Keratinocyte (primary cell): Measurements from ENCODE around the gene SEL1L3. TPM values are rescaled to one million over a fixed set of nuclear protein-coding genes. Genes with fewer than 3 reads are reported as not detected.

Experiments used
- DNase-seq: peaks from one replicate; pipeline ENCODE4 v3.0.0-alpha.2; 2011; ENCODE audit warnings: low read depth, missing footprints, low spot score
- FAIRE-seq: peaks from 2 replicates; lab custom pipeline; 2011; peaks lifted over from hg19 to GRCh38; lab: Jason Lieb, UNC
- H2AFZ ChIP-seq: 2 replicates; pipeline ENCODE4 v1.6.0; 2012; ENCODE audit warnings: low read length, control low read depth, inconsistent platforms; ENCODE audit not compliant: control insufficient read depth
- H3K27ac ChIP-seq: 2 replicates; pipeline ENCODE4 v1.5.1; 2011; ENCODE audit warnings: low read length; ENCODE audit not compliant: control insufficient read depth, insufficient read depth
- H3K27me3 ChIP-seq: 3 replicates; pipeline ENCODE4 v1.6.0; 2011; ENCODE audit warnings: low read length; ENCODE audit not compliant: control insufficient read depth, insufficient read depth; ENCODE audit errors: extremely low read depth
- H3K36me3 ChIP-seq, 2 experiments: 2 replicates in 1 of 2; 3 replicates in 1 of 2; pipeline ENCODE4 v1.5.1; 2011; ENCODE audit warnings: low read length in 2 of 2, mild to moderate bottlenecking in 1 of 2; ENCODE audit not compliant: control insufficient read depth in 2 of 2, insufficient read depth in 2 of 2; ENCODE audit errors: extremely low read depth in 1 of 2
- H3K4me1 ChIP-seq: 3 replicates; pipeline ENCODE4 v1.5.1; 2011; ENCODE audit warnings: low read length; ENCODE audit not compliant: control insufficient read depth, insufficient read depth; ENCODE audit errors: extremely low read depth
- H3K4me2 ChIP-seq: 3 replicates; pipeline ENCODE4 v1.6.0; 2011; ENCODE audit warnings: low read depth, low read length; ENCODE audit not compliant: control insufficient read depth, insufficient read depth; ENCODE audit errors: extremely low read depth
- H3K4me3 ChIP-seq, 3 experiments: fragments of 200-600 bp in 1 of 3; sonication (generic) in 1 of 3; 2 replicates in 2 of 3; 3 replicates in 1 of 3; pipeline ENCODE4 v1.5.1; 2011 to 2016; ENCODE audit warnings: low read length in 3 of 3, mild to moderate bottlenecking in 3 of 3, control low read depth in 2 of 3, inconsistent platforms in 1 of 3, low read depth in 1 of 3, mixed read lengths in 1 of 3, mixed run types in 1 of 3, moderate library complexity in 1 of 3; ENCODE audit not compliant: control insufficient read depth in 2 of 3, insufficient read depth in 2 of 3; ENCODE audit errors: extremely low read depth in 1 of 3
- H3K79me2 ChIP-seq: 2 replicates; pipeline ENCODE4 v1.6.0; 2012; ENCODE audit warnings: low read length; ENCODE audit not compliant: control insufficient read depth, insufficient read depth
- H3K9ac ChIP-seq: 3 replicates; pipeline ENCODE4 v1.6.0; 2011; ENCODE audit warnings: low read length; ENCODE audit not compliant: control insufficient read depth, insufficient read depth; ENCODE audit errors: extremely low read depth
- H3K9me1 ChIP-seq: 3 replicates; pipeline ENCODE4 v1.6.0; 2011; ENCODE audit warnings: low read length; ENCODE audit not compliant: control insufficient read depth, insufficient read depth; ENCODE audit errors: extremely low read depth
- H3K9me3 ChIP-seq: 2 replicates; pipeline ENCODE4 v1.5.1; 2012; ENCODE audit warnings: low read depth, low read length; ENCODE audit not compliant: control insufficient read depth
- H4K20me1 ChIP-seq: 3 replicates; pipeline ENCODE4 v1.6.0; 2011; ENCODE audit warnings: low read length; ENCODE audit not compliant: control insufficient read depth, insufficient read depth; ENCODE audit errors: extremely low read depth
- EZH2 ChIP-seq: IDR thresholded peaks from one replicate; pipeline ENCODE4 v1.6.1; 2012; ENCODE audit warnings: inconsistent platforms, mild to moderate bottlenecking, low read length, moderate library complexity
- dilution Hi-C: fragments of 300-500 bp; cut with MboI; formaldehyde crosslinking; loops from one replicate; pipeline ENCODE4 v1.7.0; 2020; ENCODE audit warnings: low sequenced_read_pairs; ENCODE audit not compliant: extremely low pct_ligation_motif_present
- polyA plus RNA-seq, 5 experiments: library from polyadenylated mRNA; depleted of rRNA in 3 of 5; stranded (reverse) in 3 of 5; stranded (forward) in 1 of 5; unstranded in 1 of 5; fragments of >200 nt; gene quantifications; 1 replicate in 1 of 5; 2 replicates in 3 of 5; 3 replicates in 1 of 5; pipeline versions ENCODE4 v1.2.1 to v1.2.3, GENCODE V29; 2011 to 2012; ENCODE audit warnings: missing spikeins in 2 of 5, low read depth in 1 of 5, low replicate concordance in 1 of 5
- TF ChIP-seq, protein P1 (sequence below), 3 experiments: IDR thresholded peaks in 1 of 3; conservative IDR thresholded peaks in 1 of 3; optimal IDR thresholded peaks in 1 of 3; 2 replicates in 2 of 3; 3 replicates in 1 of 3; pipeline versions ENCODE3 to v1.5.1; 2011; ENCODE audit warnings: low read length in 3 of 3, mild to moderate bottlenecking in 3 of 3, moderate library complexity in 2 of 3, control low read depth in 1 of 3, inconsistent platforms in 1 of 3; ENCODE audit not compliant: insufficient read depth in 2 of 3; ENCODE audit errors: extremely low read depth in 1 of 3

The SEL1L3 gene
- polyA plus RNA-seq, 1 donor (not counting 4 experiments of a cell fraction or from before 2014, with no cell fraction given): 67.9 TPM

- no peaks in the 10 kb centered on the region for H3K9me1 ChIP-seq
- no peak for FAIRE-seq
- no peak overlapping the region for H3K27ac ChIP-seq
- DNase-seq: no peak
- H3K4me3 ChIP-seq: no peak overlapping the region
- H2AFZ ChIP-seq: no peak overlapping the region
- no peaks in the 10 kb centered on the region for H3K27me3 ChIP-seq
- no peaks in the 10 kb centered on the region for H3K79me2 ChIP-seq
- H4K20me1 ChIP-seq: no peaks in the 10 kb centered on the region
- dilution Hi-C loops: loop anchor here (25.0 kb wide), 1 partner anchor 323 kb away; no protein-coding TSS in a partner anchor
- TF ChIP-seq, protein P1, sequence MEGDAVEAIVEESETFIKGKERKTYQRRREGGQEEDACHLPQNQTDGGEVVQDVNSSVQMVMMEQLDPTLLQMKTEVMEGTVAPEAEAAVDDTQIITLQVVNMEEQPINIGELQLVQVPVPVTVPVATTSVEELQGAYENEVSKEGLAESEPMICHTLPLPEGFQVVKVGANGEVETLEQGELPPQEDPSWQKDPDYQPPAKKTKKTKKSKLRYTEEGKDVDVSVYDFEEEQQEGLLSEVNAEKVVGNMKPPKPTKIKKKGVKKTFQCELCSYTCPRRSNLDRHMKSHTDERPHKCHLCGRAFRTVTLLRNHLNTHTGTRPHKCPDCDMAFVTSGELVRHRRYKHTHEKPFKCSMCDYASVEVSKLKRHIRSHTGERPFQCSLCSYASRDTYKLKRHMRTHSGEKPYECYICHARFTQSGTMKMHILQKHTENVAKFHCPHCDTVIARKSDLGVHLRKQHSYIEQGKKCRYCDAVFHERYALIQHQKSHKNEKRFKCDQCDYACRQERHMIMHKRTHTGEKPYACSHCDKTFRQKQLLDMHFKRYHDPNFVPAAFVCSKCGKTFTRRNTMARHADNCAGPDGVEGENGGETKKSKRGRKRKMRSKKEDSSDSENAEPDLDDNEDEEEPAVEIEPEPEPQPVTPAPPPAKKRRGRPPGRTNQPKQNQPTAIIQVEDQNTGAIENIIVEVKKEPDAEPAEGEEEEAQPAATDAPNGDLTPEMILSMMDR (optimal IDR thresholded peaks at IDR 0.05 in 1 of 3, IDR thresholded peaks at IDR 0.05 in 1 of 3, conservative IDR thresholded peaks at IDR 0.05 in 1 of 3; ENCODE audit: extremely low read depth in 1 of 3, insufficient read depth in 2 of 3, low read length in 3 of 3): no peak
- no peak for TF ChIP-seq EZH2
- no peaks in the 10 kb centered on the region for H3K4me1 ChIP-seq
- no peak overlapping the region for H3K4me2 ChIP-seq
- peaks cover 0 to 8% of the 10 kb centered on the region in 2 experiments for H3K36me3 ChIP-seq
- H3K9ac ChIP-seq: no peak overlapping the region
- no peaks in the 10 kb centered on the region for H3K9me3 ChIP-seq
These were observed 102.7 kb downstream of the SEL1L3 start for GRCh38 chr4:25760048-25760447.

DNA sequence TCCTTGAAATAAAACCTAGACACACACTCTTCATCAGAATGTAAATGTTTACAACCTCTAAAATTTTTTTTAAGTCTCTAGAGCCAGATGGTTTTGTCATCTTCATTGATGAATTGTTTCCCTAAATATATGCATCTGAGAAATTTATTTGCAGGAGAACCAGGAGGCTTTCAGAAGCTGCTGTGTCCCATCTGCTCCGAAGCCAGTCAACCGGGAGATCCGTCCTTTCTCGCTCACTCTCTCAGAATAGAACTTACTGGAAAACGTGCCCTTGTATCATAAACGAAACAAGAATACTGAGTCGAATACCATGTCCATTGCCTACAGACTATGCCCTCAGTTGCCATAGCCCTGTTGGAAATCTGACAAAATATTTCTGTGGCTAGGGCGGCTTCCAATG is 103.7 kb downstream of the SEL1L3 start:
- Histone ChIP-seq H3K79me2 (no peaks in the 10 kb centered on the region), H3K9ac (no peak overlapping the region), H3K4me1 (no peaks in the 10 kb centered on the region), H3K27me3 (no peaks in the 10 kb centered on the region), H3K4me3 (no peak overlapping the region), H2AFZ (no peak overlapping the region), H3K9me3 (no peaks in the 10 kb centered on the region), H4K20me1 (no peaks in the 10 kb centered on the region), H3K4me2 (no peak overlapping the region), H3K36me3 (peaks cover 0 to 7% of the 10 kb centered on the region in 2 experiments), H3K27ac (no peak overlapping the region), H3K9me1 (no peaks in the 10 kb centered on the region)
- DNase-seq (no peak), FAIRE-seq (no peak)
- no peak for TF ChIP-seq EZH2
- TF ChIP-seq, protein P1 (optimal IDR thresholded peaks at IDR 0.05 in 1 of 3, IDR thresholded peaks at IDR 0.05 in 1 of 3, conservative IDR thresholded peaks at IDR 0.05 in 1 of 3; ENCODE audit: extremely low read depth in 1 of 3, insufficient read depth in 2 of 3, low read length in 3 of 3): no peak
- dilution Hi-C loops: loop anchor here (25.0 kb wide), 1 partner anchor 322 kb away; no protein-coding TSS in a partner anchor
